HCEC 1CT (cell line): ENCODE measurements around the gene NAB2.
A peak's percentile ranks its signal among the peaks of the same experiment; 100 is the strongest.
"Not testable (repeated sequence)": the region's sequence is repeated elsewhere in the genome, so short reads cannot be mapped to it uniquely, and the experiment has no call there.

Source experiments
- DNase-seq: peaks from one replicate; pipeline ENCODE4 v3.0.0-alpha.2; 2017

The NAB2 gene

DNA sequence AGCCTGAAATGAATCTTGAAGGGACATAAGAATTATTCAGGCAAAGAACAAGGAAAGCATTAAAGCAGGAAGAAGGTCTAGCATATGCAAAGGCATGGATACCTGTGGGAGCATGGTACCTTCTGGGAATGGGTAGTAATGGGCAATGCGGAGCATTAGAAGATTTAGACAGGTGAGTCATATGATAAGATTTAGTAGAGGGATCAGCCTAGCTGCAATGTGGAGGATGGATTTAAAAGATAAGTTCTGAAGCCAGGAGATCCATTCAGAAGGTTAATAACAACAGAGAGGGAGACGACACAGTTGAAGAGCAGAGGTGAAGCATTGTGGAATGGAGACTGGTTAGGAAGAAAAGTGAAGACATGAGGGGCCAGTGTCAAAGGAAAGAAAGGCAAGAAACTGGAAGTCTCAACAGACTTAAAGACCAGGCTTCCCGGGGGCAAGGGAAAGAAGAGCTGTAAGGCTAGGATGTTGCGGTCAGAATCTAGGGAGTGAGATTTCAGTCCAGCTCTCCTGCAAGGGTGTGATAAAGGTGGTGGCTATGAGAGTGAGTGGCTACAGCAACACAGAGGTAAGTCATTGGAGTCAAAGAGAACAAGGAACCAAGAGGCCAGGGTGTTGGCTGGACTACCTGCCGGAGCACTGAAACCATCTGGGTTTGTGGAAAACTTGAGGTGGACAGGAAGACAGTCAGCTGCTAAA lies 27.8 kb downstream of the NAB2 start:
- no peak for DNase-seq

DNA sequence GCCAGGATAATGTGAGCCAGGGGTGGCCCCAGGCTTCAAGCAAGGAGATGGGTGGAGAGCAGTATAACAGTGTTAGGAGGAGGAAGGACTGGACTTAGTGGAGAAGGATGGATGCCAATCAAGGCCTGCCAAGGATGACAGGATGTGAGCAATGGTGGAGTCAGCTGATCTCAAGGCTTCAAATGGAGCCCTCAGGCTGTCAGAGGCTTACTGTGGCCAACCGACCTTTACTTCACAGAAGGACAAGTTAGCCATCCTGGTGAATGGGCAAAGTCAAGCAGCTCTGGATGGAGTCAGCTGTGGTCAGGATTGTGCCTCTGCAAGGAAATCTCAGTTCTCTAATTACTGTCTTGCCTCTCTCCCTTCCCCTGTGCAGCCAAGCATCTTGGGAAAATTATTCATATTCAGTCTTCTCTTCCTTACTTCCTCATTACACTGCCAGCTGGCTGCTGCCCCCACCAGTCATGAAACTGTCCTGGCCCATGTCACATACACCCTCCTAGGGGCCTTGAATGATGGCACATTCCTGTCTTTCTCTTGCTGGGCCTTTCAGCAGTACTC lies 29.9 kb downstream of the NAB2 start:
- DNase-seq = peak; percentile 58

DNA sequence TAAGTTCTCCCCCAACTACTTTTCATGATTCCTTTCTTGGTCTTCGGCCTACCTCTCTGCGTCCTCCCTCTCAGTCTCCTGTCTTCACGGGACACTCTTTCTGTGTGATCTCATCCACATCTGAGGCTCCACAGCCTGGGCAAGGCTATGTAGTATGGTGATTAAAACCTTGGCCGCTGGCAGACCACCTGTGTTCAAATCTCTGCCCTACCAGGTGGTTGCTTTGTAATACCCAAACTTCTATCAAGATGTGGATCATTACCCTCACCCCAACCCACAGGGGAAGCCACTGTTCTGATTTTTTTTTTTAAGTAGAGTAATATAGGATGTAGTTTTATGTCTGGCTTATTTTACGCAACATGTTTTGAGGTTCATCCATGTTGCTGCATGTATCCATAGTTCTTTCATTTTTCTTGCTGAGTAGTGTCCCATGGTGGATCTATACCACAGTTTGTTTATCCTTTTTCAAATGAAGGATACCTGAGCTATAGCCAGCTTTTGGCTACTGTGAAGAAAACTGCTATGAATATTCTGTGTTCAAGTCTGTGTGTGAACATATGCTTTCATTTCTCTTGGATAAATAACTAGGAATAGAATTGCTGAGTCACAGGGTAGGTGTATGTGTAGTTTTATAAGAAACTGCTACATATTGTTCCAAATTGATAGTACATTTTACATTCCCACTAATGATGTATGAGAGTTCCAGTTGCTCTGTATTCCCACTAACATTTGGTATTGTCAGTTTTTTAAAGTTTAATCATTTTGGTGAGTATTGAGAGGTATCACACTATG lies 30.6 kb downstream of the NAB2 start:
- DNase-seq = no peak

DNA sequence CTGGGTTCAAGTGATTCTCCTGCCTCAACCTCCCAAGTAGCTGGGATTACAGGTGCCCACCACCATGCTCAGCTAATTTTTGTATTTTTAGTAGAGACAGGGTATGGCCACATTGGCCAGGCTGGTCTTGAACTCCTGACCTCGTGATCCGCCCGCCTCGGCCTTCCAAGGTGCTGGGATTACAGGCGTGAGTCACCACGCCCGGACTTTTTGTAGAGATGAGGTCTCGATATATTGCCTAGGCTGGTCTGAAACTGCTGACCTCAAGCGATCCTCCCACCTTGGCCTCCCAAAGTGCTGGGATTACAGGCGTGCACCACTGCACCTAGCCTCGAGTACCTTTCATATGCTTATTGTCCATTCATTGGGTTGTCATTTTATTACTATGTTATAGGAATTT lies 31.8 kb downstream of the NAB2 start:
- DNase-seq = not testable (repeated sequence)

DNA sequence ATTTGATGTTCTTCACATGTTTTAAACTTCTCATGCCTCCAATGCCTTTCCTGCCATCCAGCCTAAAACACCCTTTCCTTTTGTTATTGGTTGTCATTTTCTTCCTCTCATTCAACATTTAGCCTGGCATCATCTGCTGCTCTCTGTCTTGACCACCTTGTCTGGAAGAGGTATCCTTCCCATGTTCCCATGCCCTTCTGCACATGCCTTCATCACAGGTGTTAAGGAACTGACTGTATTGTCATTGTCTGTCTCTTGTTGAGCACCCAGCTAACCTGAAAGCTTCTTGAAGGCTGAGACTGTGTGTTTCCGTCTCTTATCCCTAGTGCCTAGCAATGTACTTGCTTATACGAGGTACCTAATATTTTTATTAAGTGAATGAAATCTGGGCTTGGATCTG lies 34.9 kb downstream of the NAB2 start:
- DNase-seq = no peak

DNA sequence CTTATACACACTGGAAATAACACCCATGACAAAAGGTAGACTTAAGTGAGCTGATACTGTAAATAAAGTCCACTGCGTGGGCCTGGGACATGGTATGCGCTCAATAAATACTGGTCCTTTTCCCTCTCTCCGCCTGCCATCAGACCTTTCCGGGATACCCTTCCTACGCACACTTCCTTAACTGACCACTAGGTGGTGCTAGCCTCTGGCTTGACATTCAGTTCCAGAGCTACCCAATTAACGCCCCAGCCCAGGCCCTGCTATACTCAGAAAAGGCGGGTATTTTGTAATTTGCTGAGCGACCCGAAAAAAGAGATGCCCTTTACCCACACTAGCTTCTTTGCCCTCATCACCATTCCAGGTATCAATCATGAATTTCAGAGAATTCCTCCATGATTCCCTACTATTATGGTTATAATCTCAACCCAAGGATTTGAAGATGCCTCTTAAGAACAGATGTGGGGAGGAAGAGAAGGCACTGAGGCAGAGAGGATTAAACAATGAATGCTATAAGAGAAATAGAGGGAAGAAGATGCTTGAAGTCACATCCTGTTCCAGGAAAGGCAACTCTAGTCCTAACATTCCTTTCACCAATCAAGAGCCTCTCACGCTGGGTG lies 35.5 kb downstream of the NAB2 start:
- peak; percentile 65 for DNase-seq

DNA sequence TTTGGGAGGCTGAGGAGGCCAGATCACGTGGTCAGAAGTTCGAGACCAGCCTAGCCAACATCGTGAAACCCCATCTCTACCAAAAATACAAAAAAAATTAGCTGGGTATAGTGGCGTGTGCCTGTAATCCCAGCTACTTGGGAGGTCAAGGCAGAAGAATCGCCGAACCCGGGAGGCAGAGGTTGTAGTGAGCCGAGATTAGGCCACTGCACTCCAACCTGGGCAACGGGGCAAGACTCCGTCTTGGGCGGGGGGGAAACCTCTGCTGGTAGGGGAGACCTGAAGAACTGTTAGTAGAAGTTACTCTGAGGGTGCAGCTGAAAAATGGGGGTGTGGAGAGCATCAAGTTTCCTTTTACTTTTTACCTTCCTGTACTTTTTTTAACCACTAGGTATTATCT lies 37.1 kb downstream of the NAB2 start:
- no peak for DNase-seq

DNA sequence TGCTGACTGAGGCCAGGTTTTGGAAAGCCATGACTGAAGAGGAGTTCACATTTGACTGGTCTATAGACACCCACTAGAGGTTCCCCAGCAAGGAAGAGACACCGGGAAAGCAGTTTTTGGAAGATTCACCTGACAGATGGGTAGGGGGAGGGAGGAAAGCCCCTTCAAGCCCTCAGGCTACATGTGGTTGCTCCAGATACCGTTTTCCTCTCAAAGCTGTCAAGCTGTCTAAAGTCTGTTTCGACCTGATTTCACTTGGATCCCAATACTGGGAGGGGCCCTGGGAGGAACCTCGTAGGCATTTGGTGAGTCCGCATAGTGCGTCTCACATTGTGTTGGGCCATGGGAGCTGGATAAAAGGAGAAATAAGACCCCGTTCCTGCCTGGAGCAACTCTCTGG lies 37.6 kb downstream of the NAB2 start:
- no peak for DNase-seq

DNA sequence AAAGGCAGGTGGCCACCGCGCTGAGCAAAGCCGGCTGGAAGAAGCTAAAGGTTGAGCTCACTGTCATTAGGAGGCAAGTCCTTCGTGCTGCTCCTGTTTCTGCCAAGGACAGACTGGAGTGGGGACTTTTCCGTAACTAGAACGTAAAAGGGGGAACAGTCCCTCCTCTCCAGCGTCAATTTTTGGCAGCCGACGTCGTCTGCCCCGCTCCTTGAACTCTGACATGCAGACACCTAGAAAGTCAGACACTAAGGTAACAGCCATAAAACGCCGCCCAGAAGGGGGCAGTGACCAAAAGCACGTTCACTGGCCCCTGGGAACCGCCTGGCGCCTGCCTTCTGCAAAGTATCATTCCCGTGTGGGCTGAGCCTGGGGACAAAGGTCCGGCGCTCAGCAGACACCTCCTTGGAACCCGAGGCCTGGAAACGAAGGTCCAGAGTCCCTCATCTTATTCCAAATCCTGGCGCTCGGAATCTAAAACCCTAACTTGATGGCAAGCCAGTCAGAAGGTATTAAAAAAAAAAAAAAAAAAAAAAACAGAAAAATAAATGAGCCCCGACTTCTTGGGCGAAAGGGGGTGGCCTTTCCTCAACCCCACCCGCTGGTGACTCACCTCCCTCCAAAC lies 38.3 kb downstream of the NAB2 start:
- DNase-seq = peak; percentile 39

DNA sequence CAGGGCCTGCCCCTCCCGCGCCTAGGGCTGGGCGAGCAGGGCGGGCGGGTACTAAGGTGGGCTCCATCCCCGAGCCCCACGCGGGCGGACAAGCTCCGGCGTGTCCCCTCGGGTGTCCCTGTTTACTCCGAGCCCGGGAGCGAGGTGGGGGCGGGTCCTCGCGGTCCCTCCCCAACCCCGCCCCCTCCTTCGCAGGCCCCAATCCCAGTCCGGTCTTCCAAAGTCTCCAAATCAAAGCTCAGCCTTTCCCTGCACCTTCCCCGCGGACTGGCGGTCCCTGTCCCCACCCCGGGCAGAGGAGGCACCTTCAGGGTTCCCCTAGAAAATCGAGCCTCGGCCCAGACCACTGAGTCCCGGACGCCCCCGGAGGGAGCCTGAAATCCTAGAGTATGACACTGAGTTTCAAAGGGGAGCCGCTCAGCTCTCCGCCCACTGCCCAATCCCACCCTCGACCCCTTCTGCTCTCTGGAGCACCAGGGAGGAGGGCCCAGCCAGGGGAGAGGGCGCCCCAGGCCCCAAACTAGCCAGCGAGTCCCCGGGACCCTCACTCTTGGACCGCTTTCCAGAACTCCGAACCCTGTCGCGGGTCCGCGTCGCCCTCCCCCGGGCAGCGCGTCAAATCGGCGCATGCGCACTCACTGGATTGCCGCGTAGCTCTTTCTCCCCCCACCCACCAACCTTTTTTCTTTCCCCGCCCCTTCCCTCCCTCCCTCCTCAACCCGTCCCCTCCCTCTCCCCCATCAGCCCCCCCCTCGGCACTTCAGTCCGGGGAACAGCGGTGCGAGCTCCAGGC lies 39.0 kb downstream of the NAB2 start, which contains the start of gene LRP1:
Gene LRP1 (plus strand): TSS at position 758 of the 793 bp plus-strand sequence. CDS start 482 bp downstream, outside the sequence.
- peak; percentile 81 for DNase-seq

DNA sequence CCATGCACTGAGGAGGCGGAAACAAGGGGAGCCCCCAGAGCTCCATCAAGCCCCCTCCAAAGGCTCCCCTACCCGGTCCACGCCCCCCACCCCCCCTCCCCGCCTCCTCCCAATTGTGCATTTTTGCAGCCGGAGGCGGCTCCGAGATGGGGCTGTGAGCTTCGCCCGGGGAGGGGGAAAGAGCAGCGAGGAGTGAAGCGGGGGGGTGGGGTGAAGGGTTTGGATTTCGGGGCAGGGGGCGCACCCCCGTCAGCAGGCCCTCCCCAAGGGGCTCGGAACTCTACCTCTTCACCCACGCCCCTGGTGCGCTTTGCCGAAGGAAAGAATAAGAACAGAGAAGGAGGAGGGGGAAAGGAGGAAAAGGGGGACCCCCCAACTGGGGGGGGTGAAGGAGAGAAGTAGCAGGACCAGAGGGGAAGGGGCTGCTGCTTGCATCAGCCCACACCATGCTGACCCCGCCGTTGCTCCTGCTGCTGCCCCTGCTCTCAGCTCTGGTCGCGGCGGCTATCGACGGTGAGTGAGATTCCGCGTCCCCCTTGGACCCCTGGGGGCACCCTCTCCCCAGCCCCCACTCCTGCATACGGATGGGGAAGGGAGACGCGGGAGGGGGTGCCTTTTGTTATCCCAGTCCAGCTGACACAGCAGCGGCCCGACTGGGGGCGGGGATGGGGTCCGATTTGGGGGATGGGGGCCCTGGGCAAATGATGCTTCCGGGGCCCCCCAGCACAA lies 39.8 kb downstream of the NAB2 start:
- DNase-seq = no peak

DNA sequence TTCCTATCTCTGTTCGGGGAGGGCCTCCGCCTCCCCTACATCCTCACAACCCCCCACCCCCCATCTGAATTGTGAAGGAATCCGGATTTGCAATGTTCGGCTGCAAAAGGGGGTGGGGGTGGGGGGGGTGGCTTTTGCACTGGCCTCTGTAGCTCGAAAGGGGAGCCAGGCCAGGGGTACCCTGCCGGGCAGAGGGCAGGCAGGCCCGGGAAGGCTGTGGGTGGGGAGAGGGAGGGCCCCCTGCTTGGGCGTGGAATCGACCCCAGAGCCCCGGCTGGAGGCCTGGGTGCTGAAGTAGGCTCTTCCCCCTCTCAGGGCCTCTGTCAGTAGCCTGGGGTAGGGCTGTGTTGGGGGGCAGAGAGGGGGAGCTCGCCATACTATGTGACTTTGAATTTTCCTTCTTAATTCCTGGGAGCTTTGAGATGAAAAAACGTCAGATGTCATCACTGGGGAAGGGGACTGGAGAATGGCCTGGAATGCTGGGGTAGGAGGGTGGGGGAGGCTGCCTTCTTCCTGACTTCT lies 40.5 kb downstream of the NAB2 start:
- DNase-seq = peak; percentile 9

DNA sequence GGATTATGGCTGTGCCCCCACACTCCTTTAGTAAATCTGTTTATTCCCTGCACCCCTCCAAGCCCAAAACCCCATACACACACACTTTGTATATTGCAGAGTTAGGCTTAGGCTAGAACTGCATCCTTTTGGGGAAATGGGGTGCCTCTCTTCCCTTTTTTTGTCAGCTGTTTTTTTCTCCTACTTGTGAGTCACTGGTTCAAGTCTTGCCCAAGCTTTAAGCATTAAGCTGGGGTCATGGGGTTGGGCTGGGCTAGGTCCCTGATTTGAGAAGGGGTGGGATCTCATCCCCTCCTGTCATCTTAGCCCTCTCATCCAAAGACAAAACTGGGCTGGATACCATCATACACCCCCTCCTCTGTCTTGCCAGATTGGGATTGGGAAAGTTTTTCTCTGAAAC lies 41.0 kb downstream of the NAB2 start:
- DNase-seq = peak; percentile 84

DNA sequence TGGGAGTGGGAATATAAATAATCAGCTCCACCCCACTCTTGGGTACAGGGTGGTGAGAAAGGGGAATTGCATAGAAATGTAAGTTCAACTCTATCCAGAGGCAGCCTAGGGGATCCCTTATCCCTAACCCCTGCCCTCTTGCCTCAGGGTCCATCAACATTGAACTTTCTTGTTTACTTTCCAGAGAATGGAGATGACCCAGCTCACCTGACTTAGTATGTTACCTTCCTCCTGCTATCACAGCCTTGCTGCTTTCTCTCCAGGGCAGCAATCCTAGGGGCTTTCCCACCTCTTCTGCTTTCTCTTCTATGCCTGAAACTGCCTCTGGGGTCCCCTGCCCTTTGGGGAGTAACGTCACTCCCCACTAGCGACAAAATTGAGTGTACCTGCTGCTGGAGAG lies 42.0 kb downstream of the NAB2 start:
- no peak for DNase-seq

DNA sequence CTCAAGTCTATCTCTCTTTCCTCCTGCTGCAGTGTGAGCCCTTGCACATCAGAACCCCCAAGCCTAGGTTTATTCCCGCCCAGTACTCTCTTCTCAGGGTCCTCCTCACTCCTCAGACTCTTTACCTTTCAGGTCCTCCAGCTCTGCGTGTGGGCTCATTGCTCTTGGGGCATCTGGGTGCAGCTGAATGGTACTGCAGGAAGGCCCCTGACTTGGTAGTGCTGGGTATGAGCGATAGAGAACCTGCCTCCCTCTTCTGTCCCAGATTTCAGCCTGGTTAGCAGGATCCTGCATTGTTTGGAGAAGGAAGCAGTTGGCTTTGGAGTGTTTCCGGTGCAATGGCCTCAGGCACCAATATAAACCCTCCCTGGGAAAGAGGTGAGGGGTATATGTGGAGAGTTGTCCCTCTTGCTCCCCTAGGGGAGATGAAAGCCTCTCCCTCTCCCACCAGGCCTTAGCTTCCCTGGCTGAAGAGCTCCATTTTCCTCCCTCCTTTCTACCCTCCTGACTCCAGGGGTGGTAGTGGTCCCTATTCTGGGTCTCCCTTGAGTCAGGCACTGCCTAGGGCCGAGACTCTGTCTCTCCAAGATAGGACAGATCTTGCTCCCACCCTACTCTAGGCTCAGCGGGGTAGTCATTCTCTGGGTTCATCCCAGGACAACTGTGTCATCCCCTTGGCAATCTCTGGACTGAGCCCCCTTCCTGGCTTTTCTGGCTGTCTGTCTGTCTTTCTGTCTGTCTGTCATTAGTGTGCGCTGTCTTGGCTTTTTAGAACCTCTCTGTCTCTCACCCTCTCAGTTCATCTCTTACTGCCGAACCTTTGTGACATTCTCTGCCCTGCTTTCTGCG lies 43.2 kb downstream of the NAB2 start:
- DNase-seq = peak; percentile 12

DNA sequence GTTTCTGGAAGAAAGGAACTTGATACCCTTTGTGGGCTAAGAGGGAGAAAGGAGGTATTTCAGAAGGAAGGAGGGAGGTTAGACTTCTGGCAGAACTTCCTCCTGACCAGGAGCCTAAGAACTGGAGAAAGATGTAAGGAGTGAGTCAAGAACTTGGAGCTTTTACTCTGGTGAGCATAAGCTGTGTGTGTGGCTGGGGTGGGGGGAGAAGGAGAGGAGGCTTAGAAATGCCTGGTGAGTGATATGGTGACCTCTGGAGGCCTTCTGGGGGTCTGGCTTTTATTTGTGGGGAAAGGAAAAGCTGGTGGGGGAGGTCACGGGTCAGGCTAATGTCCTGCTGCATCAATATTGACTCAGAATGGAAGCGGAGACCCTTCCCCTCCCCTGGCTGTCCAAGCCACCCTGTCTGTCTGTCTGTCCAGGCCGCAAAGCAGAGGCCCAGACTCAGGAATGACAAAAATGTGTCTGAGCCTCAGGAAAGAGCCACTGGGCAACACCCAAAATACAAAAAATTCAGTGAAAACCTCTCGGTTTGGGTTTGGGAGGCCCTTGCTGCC lies 44.2 kb downstream of the NAB2 start:
- peak; percentile 82 for DNase-seq

DNA sequence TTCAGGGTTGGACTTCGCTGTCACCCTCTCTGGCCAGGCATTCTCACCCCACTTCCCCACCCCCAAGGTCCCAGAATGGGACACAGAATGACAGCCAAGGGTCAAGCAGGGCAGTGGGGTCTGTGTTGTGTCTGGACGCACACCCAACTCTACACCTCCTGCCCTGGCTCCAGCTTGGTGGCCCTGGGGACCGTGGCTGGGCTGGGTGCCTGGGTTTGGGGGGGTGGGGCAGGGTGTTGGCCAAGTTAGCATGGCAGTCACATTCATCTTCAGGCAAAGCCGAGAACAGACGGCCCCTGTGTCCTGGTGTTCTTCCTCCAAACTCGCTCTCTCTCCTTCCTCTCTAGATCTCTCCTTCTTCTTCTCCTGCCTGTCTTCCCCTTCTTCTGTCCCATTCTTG lies 45.0 kb downstream of the NAB2 start:
- no peak for DNase-seq

DNA sequence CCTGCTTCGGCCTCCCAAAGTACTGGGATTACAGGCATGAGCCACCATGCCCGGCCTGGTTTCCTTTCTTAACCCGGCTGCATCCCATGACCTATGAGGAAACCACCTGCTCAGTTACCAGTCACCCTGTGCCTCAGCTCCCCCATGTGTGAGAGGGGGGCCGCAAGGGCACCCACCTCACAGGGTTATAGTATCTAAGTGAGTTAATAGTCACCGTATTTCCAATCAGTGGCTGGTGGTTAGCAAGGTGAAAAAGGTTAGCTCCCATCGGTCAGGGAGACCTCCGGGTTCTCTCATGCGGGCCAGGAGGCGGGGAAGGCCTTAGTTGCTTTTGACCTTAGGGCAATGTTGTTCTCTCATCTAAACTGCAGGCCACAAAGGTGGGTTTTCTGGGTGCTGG lies 46.0 kb downstream of the NAB2 start:
- no peak for DNase-seq

DNA sequence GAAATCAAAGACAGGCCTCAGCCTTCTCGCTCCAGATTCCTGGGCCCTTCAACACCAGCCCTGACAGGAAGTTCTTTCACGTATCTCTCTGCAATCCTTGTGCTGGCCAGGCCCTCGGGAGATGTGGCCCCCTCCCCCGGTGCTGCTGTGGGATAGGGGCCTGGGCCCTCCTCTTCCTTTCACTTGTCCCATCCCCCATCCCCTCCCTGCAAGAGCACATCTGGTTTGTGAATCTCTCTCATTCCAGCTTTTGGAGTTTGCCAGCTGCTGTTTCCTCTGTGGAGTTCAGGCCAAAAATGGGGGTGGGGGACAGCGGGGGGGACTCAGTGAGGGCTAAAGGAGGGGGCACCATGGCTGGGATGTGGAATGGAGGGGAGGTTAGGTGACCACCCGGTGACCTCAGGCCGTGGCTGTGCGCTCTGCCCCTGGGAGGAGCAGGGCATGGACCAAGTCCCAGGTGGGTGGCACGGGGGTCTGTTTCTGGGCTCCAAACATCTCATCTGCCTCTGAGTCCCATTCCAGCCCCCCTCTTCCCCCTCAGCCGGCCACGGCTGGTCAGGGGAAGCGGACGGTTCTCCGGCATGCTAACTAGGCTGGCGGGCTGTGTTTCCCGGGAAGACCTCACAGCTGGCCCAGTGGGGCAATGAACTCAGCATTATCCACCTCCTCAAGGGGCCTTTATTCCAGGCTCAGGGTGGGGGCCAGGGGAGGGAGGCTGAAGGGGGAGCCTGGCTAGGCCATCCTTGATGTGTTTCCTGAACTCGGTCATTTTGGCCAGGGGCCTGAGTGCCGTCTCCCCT lies 46.8 kb downstream of the NAB2 start:
- peak; percentile 23 for DNase-seq
